Fibroblast of lung (primary cell): ENCODE measurements around the gene UST.

Experiments used
- CTCF ChIP-seq, 2 donors: IDR thresholded peaks in 1 of 2; conservative IDR thresholded peaks in 1 of 2; 1 replicate in 1 of 2; 2 replicates in 1 of 2; pipeline ENCODE4 v1.5.1; 2011 to 2012; ENCODE audit warnings: low read length in 2 of 2, control low read depth in 1 of 2, inconsistent platforms in 1 of 2, low read depth in 1 of 2, mild to moderate bottlenecking in 1 of 2
- EZH2 ChIP-seq: IDR thresholded peaks from 2 replicates; pipeline ENCODE4 v1.5.1; 2012; ENCODE audit warnings: low read length, control low read depth, mild to moderate bottlenecking; ENCODE audit errors: missing control alignments

GRCh38 chr6:148944608-148945007 lies 197.8 kb downstream of the UST start:
- TF ChIP-seq CTCF (conservative IDR thresholded peaks at IDR 0.05 in 1 of 2, IDR thresholded peaks at IDR 0.05 in 1 of 2; ENCODE audit: low read depth in 1 of 2, low read length in 2 of 2) (no peak), EZH2 (no peak)
